Type B pancreatic cell (in vitro differentiated cells): ENCODE data around the gene PCAT7. TPM values are rescaled to one million over a fixed set of nuclear protein-coding genes. Genes with fewer than 3 reads are reported as not detected.
"Not testable (repeated sequence)": the region's sequence is repeated elsewhere in the genome, so short reads cannot be mapped to it uniquely, and the experiment has no call there.

ENCODE experiments used
- DNase-seq: peaks from one replicate; pipeline ENCODE4 v3.0.0; 2021; ENCODE audit warnings: mixed read lengths; ENCODE audit not compliant: unreplicated experiment; ENCODE audit errors: extremely low spot score
- H3K27ac Mint-ChIP-seq: 2 replicates; pipeline ENCODE4 v1.8.0; 2021; ENCODE audit warnings: mild to moderate bottlenecking, mixed read lengths
- H3K27me3 Mint-ChIP-seq: 2 replicates; pipeline ENCODE4 v1.8.0; 2021; ENCODE audit warnings: mixed read lengths
- H3K36me3 Mint-ChIP-seq: 2 replicates; pipeline ENCODE4 v1.8.0; 2021; ENCODE audit warnings: mixed read lengths
- H3K4me1 Mint-ChIP-seq: one replicate; pipeline ENCODE4 v1.8.0; 2021; ENCODE audit warnings: mixed read lengths; ENCODE audit not compliant: unreplicated experiment
- H3K4me3 Mint-ChIP-seq: 2 replicates; pipeline ENCODE4 v1.8.0; 2021; ENCODE audit warnings: mild to moderate bottlenecking, mixed read lengths
- H3K9me3 Mint-ChIP-seq: 2 replicates; pipeline ENCODE4 v1.8.0; 2021; ENCODE audit warnings: mixed read lengths
- total RNA-seq: library from RNA; stranded (reverse); gene quantifications from 2 replicates; pipeline ENCODE4 v1.2.1, GENCODE V29; 2021; ENCODE audit warnings: low replicate concordance
- TF ChIP-seq, protein P1 (sequence below): fragments of 200-600 bp; sonication (generic); conservative IDR thresholded peaks from 2 replicates; pipeline ENCODE4 v1.5.0; 2021; ENCODE audit warnings: antibody characterized with exemption, mild to moderate bottlenecking

PCAT7 gene
- total RNA-seq, 1 donor from 2014 or later, result 14.7 TPM

DNA sequence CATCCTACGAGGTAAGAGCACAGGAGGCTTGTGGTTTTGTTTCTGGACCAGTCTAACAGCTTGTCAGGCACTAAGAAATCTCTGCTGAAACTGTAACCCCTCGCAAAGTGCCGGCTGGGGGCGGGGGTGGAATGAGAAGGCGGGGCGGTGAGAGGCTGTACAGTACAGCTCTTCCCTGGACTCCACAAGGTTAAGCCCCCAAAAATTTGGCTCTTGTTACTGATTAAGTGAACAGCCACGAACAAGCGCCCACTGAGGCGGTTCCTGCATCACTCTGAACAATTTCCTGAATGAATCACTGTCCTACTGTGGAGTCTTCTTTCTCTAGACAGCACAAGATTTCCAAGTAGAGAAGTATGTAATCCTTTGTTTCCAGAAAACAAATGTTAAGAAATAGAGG, 31.9 kb downstream of the PCAT7 start:
- no peak for DNase-seq
- H3K27me3 Mint-ChIP-seq, result peaks cover 5% of the 10 kb centered on the region
- no peaks in the 10 kb centered on the region for H3K9me3 Mint-ChIP-seq
- no peak overlapping the region for H3K27ac Mint-ChIP-seq
- TF ChIP-seq, protein P1, sequence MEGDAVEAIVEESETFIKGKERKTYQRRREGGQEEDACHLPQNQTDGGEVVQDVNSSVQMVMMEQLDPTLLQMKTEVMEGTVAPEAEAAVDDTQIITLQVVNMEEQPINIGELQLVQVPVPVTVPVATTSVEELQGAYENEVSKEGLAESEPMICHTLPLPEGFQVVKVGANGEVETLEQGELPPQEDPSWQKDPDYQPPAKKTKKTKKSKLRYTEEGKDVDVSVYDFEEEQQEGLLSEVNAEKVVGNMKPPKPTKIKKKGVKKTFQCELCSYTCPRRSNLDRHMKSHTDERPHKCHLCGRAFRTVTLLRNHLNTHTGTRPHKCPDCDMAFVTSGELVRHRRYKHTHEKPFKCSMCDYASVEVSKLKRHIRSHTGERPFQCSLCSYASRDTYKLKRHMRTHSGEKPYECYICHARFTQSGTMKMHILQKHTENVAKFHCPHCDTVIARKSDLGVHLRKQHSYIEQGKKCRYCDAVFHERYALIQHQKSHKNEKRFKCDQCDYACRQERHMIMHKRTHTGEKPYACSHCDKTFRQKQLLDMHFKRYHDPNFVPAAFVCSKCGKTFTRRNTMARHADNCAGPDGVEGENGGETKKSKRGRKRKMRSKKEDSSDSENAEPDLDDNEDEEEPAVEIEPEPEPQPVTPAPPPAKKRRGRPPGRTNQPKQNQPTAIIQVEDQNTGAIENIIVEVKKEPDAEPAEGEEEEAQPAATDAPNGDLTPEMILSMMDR, result no peak
- H3K4me1 Mint-ChIP-seq, result no peaks in the 10 kb centered on the region
- no peaks in the 10 kb centered on the region for H3K36me3 Mint-ChIP-seq
- no peak overlapping the region for H3K4me3 Mint-ChIP-seq

DNA sequence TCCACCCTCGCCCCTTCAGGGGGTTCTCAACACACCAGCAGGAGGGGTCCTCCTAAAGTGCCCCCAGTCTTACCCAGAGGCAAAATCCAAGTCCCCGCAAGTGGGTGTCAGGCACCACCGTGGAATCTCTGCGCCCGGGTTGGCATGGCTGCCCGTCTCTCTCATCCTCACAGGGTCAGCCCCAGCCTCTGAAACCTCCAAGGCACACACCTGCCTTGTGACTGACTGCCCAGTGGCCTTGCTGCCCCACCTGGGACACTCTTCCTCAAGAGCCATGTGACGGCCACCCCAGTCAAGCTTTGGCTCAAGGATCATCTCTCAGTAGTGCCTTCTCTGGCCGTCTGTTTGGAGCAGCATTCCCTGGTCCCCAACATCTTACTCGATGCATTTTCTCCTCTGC, 33.8 kb downstream of the PCAT7 start:
- no peak for DNase-seq
- Mint-ChIP-seq H3K4me3 (no peak overlapping the region), H3K36me3 (no peaks in the 10 kb centered on the region), H3K9me3 (no peaks in the 10 kb centered on the region), H3K27ac (no peak overlapping the region), H3K4me1 (no peaks in the 10 kb centered on the region), H3K27me3 (peaks cover 5% of the 10 kb centered on the region)
- TF ChIP-seq, protein P1, result no peak

DNA sequence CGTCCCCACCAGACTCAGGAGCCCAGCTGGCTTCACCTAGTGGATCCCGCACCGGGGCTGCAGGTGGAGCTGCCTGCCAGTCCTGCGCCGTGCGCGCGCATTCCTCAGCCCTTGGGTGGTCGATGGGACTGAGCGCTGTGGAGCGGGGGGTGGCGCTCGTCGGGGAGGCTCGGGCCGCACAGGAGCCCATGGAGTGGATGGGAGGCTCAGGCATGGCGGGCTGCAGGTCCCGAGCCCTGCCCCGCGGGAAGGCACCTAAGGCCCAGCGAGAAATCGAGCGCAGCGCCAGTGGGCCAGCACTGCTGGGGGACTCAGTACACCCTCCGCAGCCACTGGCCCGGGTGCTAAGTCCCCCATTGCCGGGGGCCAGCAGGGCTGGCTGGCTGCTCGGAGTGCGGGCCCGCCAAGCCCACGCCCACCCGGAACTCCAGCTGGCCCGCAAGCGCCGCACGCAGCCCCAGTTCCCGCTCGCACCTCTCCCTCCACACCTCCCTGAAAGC, 36.2 kb downstream of the PCAT7 start:
- H3K4me1 Mint-ChIP-seq, H3K9me3 Mint-ChIP-seq, H3K27me3 Mint-ChIP-seq, H3K36me3 Mint-ChIP-seq, DNase-seq, H3K4me3 Mint-ChIP-seq, H3K27ac Mint-ChIP-seq: not testable (repeated sequence)

DNA sequence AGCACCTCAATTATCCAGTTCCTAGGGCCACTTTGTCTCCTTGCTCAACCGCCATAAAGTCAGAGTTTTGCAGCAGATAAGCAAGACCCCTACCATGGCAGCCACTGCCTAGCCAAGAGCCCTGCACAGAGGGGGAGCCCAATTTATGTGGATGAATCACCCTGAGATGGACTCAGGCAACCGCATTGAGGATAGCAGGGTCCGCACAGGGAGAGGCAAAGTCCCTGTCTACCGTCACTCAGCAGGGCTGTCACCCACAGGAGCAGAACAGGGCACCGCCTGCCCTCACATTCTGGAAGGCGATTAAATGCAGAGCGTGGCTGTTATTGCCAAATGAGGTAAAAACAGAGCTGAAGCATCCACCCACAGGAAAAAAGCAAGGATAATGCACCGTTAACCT, 37.0 kb downstream of the PCAT7 start:
- Mint-ChIP-seq H3K4me1 (no peaks in the 10 kb centered on the region), H3K4me3 (no peak overlapping the region), H3K27me3 (peaks cover 9% of the 10 kb centered on the region), H3K9me3 (no peaks in the 10 kb centered on the region), H3K36me3 (no peaks in the 10 kb centered on the region), H3K27ac (no peak overlapping the region)
- TF ChIP-seq, protein P1, result no peak
- no peak for DNase-seq

DNA sequence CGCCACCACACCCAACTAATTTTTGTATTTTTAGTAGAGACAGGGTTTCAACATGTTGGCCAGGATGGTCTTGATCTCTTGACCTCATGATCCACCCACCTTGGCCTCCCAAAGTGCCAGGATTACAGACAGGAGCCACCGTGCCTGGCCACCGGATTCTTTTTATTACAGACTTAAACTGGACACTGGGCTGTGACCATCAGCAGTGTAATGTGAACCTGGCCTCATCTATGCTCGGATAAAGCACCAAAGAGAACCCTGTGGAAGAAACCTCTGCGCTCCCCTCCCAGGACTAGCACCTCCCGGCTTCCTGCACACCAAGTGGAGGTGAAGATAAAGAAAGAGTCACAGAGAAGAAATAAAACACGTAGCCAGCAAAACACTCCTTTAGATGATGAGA, 37.8 kb downstream of the PCAT7 start:
- not testable (repeated sequence) for H3K4me3 Mint-ChIP-seq, H3K9me3 Mint-ChIP-seq, DNase-seq, H3K27ac Mint-ChIP-seq, H3K36me3 Mint-ChIP-seq, H3K27me3 Mint-ChIP-seq, H3K4me1 Mint-ChIP-seq

DNA sequence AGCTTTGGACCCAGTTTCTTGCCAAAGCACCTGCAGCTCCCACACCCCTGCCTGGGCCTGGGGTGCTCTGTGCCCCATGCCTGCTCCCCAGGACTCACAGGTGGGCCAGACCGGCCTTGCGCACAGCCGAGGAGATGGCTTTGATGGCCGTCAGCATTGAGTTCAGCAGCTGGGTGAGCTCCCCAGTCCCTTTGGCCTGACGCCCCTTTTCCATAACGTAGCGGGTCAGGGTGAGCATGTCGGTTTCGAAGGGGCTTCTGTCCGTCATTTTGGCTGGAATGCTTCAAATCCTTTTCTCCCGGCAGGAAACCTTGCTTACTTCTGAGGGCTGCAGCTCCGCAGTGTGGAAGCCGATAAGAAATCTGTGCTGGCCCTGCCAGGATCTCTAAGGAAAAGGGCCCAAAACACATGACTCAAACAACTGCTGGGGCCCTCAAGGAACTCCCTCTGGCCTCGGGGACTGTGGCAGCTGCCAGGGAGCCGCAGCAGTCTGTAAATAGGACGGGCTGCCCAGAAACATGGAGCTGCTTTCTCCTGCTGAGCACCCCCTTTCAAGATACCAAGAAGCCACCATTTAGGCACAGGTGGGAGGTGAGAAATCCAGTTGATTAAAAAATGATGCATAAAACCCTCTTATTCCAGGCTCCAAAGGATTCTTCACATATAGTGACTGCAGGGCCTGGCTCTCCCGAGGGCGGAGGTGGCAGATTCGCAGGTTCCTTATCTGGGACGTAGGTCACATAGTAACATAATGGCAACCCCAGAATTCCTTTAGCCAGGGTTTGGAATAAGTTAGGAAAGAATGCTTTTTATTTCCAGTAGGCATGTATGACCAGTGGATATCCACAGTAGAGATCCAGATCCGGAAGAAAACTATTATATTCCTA, 38.8 kb downstream of the PCAT7 start, which contains the start of gene FBP2:
FBP2 (minus strand) TSS at position 366 of the 887 bp plus-strand sequence; CDS start at position 268, 98 bp downstream.
- peaks cover 5% of the 10 kb centered on the region for H3K27me3 Mint-ChIP-seq
- H3K4me1 Mint-ChIP-seq, result no peaks in the 10 kb centered on the region
- H3K36me3 Mint-ChIP-seq, result no peaks in the 10 kb centered on the region
- H3K9me3 Mint-ChIP-seq, result no peaks in the 10 kb centered on the region
- H3K27ac Mint-ChIP-seq, result no peak within 1 kb of the TSS
- TF ChIP-seq, protein P1, result no peak
- DNase-seq, result no peak
- H3K4me3 Mint-ChIP-seq, result no peak within 1 kb of the TSS
